GM18505 (cell line): ENCODE results near the gene SKI.

ENCODE experiments used
- ATAC-seq: cut with Tn5 transposase; IDR thresholded peaks from one replicate; pipeline ENCODE4 v1.9.1; 2021; ENCODE audit not compliant: unreplicated experiment
- POLR2A ChIP-seq: IDR thresholded peaks from 4 replicates; pipeline ENCODE4 v1.6.1; 2011; ENCODE audit warnings: borderline replicate concordance; ENCODE audit not compliant: insufficient read depth, insufficient read length; ENCODE audit errors: extremely low read depth

SKI gene

GRCh38 chr1:2337081-2337480, 109.0 kb downstream of the SKI start:
- no peak for TF ChIP-seq POLR2A
- ATAC-seq = no peak

GRCh38 chr1:2337501-2337900, 109.4 kb downstream of the SKI start:
- TF ChIP-seq POLR2A = no peak
- ATAC-seq = no peak

- ATAC-seq = no peak
- no peak for TF ChIP-seq POLR2A
These were observed 111.3 kb downstream of the SKI start for GRCh38 chr1:2339206-2340085.

- no peak for TF ChIP-seq POLR2A
These were observed 112.2 kb downstream of the SKI start for GRCh38 chr1:2340086-2340917.

GRCh38 chr1:2340918-2341254, 112.8 kb downstream of the SKI start:
- no peak for ATAC-seq
- no peak for TF ChIP-seq POLR2A

More at GRCh38 chr1:2340086-2340917, 112.2 kb downstream of the SKI start:
- no peak for ATAC-seq

GRCh38 chr1:2341706-2342383, 113.7 kb downstream of the SKI start:
- no peak for TF ChIP-seq POLR2A
- ATAC-seq = no peak

- TF ChIP-seq POLR2A = no peak
- no peak for ATAC-seq
These were observed 114.4 kb downstream of the SKI start for GRCh38 chr1:2342384-2343022.

GRCh38 chr1:2343023-2343935, 115.2 kb downstream of the SKI start:
- ATAC-seq = no peak
- no peak for TF ChIP-seq POLR2A

GRCh38 chr1:2344121-2344681, 116.1 kb downstream of the SKI start:
- no peak for TF ChIP-seq POLR2A
- no peak for ATAC-seq

GRCh38 chr1:2344744-2345296, 116.7 kb downstream of the SKI start:
- no peak for ATAC-seq

GRCh38 chr1:2345297-2346075, 117.4 kb downstream of the SKI start:
- TF ChIP-seq POLR2A = no peak
- ATAC-seq = no peak

More at GRCh38 chr1:2344744-2345296, 116.7 kb downstream of the SKI start:
- no peak for TF ChIP-seq POLR2A
